ENCODE measurements around the gene CA9.

The CA9 gene

DNA sequence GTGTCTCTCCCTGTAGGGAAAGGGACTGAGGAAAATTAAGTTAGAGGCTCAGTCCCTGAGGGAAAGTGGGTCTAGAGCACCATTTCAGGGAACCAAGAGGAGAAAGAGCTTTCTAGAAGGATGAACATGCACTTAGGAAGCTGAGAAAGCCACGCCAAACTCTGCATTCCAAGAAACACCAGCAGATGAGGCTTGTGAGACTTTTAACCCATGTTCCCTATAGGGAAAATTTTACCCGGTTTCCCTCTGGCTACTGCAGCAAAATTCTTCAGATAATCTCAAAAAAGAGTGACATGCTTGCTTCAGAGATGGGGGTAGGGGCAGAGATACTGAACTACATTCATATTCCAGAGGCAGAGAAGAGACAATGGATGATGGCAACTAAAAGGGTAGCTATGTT is 49.7 kb downstream of the CA9 start:
- H3K27ac ChIP-seq (ENCODE audit: low read depth, low read length) = no peak overlapping the region

DNA sequence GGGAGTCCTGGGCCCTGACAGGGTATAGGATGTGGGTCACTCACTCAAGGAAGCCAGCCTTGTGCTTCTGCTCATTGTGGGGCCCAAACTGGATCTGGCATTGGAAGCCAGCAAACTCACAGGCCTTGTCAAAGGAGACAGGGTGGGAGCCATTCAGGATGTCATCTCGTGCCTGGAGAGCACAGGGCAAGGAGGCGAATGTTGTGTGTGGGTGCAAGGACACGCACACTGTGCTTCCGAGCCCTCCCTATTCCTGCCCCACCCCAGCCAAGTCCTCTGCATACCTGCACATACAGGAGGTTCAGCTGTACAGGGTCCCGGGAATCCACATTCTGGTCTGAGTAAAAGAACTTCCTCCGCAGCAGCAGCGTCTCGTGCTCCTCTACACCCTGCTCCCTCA is 50.2 kb downstream of the CA9 start:
- H3K36me3 ChIP-seq (ENCODE audit: control insufficient read depth in 5 of 5, insufficient read depth in 5 of 5, low read length in 5 of 5) = peaks cover 24 to 73% (median 68%) of the 10 kb centered on the region in 5 donors
- H3K9me3 ChIP-seq (ENCODE audit: control insufficient read depth in 5 of 5, low read length in 5 of 5) = no peaks in the 10 kb centered on the region
- no peak overlapping the region for H3K4me3 ChIP-seq (ENCODE audit: low read depth in 1 of 5, low read length in 5 of 5)
- H3K27me3 ChIP-seq (ENCODE audit: control insufficient read depth in 5 of 5, insufficient read depth in 4 of 5, low read length in 5 of 5) = no peaks in the 10 kb centered on the region
- H3K4me1 ChIP-seq (ENCODE audit: control insufficient read depth in 5 of 5, insufficient read depth in 5 of 5, low read length in 5 of 5) = peaks cover 15 to 38% (median 36%) of the 10 kb centered on the region in 5 donors
- H3K27ac ChIP-seq (ENCODE audit: low read depth, low read length) = no peak overlapping the region
- H3K9ac ChIP-seq (ENCODE audit: low read length in 5 of 5) = no peak overlapping the region

More for the DNA sequence above, 49.7 kb downstream of the CA9 start:
- peaks cover 12 to 33% (median 31%) of the 10 kb centered on the region in 5 donors for H3K4me1 ChIP-seq (ENCODE audit: control insufficient read depth in 5 of 5, insufficient read depth in 5 of 5, low read length in 5 of 5)
- no peaks in the 10 kb centered on the region for H3K9me3 ChIP-seq (ENCODE audit: control insufficient read depth in 5 of 5, low read length in 5 of 5)
- no peak overlapping the region for H3K4me3 ChIP-seq (ENCODE audit: low read depth in 1 of 5, low read length in 5 of 5)
- H3K36me3 ChIP-seq (ENCODE audit: control insufficient read depth in 5 of 5, insufficient read depth in 5 of 5, low read length in 5 of 5) = peaks cover 24 to 78% (median 72%) of the 10 kb centered on the region in 5 donors
- no peak overlapping the region for H3K9ac ChIP-seq (ENCODE audit: low read length in 5 of 5)
- no peaks in the 10 kb centered on the region for H3K27me3 ChIP-seq (ENCODE audit: control insufficient read depth in 5 of 5, insufficient read depth in 4 of 5, low read length in 5 of 5)

DNA sequence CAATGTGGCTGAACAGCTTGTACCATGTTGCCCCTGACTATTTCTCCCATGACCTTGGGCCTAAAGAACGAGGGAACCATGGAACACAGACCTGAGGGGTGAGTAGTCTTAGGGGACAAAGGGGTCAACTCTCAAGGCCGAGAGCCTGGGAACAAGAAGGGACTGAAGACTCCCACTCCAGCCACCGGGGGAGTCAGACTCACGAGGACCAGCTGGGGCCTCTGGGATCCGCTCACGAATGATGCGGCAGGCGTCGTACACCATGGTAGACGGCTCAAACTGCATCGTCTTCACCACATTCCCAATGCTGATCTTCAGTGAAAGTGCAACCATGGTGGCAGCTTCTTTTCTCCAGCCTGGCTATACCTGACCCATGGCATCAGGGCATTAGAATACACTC is 51.6 kb downstream of the CA9 start:
- Histone ChIP-seq H3K4me3 (ENCODE audit: low read depth in 1 of 5, low read length in 5 of 5) (no peak overlapping the region), H3K9me3 (ENCODE audit: control insufficient read depth in 5 of 5, low read length in 5 of 5) (no peaks in the 10 kb centered on the region), H3K36me3 (ENCODE audit: control insufficient read depth in 5 of 5, insufficient read depth in 5 of 5, low read length in 5 of 5) (peaks cover 24 to 58% (median 53%) of the 10 kb centered on the region in 5 donors), H3K9ac (ENCODE audit: low read length in 5 of 5) (no peak overlapping the region), H3K4me1 (ENCODE audit: control insufficient read depth in 5 of 5, insufficient read depth in 5 of 5, low read length in 5 of 5) (peaks cover 28 to 52% (median 51%) of the 10 kb centered on the region in 5 donors), H3K27ac (ENCODE audit: low read depth, low read length) (no peak overlapping the region), H3K27me3 (ENCODE audit: control insufficient read depth in 5 of 5, insufficient read depth in 4 of 5, low read length in 5 of 5) (no peaks in the 10 kb centered on the region)

DNA sequence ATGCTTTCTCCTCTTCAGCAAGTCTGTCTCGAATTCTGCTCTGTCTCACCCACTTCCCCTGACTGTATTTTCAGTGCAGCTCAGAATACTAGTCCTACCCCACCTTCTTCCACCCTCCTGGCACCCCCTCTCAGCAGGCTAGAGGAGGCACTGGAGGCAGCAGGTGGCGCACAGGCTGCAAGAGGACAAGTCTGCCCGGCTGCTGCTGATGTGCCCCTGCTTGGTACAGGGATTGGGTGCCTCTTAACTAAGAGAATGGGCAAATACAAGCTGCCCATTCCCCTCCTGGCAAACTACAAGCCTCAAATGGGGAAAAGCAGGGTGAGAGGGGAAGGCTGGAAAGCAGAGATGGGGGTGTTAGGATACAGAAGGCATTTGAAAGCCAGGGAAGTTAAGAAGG is 53.2 kb downstream of the CA9 start:
- peak overlapping the region; percentile 96 for H3K27ac ChIP-seq (ENCODE audit: low read depth, low read length)

DNA sequence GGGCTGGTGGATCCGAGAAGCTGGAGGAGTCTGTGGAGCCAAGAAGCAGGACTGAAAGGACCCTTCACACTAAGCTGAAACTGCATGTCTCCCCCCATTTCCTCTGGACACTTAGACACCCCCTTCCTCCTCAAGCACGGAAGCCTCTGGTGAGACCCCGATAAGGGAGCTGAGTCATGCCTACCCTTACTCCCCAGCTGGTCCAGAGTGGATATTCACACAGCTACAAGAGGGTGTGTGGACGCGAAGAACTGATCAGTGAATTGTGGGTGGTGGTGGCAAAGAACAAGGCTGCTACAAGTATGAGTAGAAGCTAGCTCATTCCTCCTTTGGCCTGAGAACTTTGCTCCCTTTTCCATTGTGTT is 53.9 kb downstream of the CA9 start:
- Histone ChIP-seq H3K4me3 (ENCODE audit: low read depth in 1 of 5, low read length in 5 of 5) (peak overlapping the region; percentile 31 to 90 (median 72)), H3K27me3 (ENCODE audit: control insufficient read depth in 5 of 5, insufficient read depth in 4 of 5, low read length in 5 of 5) (no peaks in the 10 kb centered on the region), H3K9ac (ENCODE audit: low read length in 5 of 5) (peak overlapping the region; percentile 31 to 90 (median 70)), H3K36me3 (ENCODE audit: control insufficient read depth in 5 of 5, insufficient read depth in 5 of 5, low read length in 5 of 5) (peaks cover 13 to 35% (median 30%) of the 10 kb centered on the region in 5 donors), H3K9me3 (ENCODE audit: control insufficient read depth in 5 of 5, low read length in 5 of 5) (no peaks in the 10 kb centered on the region), H3K4me1 (ENCODE audit: control insufficient read depth in 5 of 5, insufficient read depth in 5 of 5, low read length in 5 of 5) (peaks cover 32 to 68% (median 64%) of the 10 kb centered on the region in 5 donors), H3K27ac (ENCODE audit: low read depth, low read length) (peak overlapping the region; percentile 96)

More for the DNA sequence above, 53.2 kb downstream of the CA9 start:
- Histone ChIP-seq H3K4me1 (ENCODE audit: control insufficient read depth in 5 of 5, insufficient read depth in 5 of 5, low read length in 5 of 5) (peaks cover 32 to 66% (median 62%) of the 10 kb centered on the region in 5 donors), H3K9ac (ENCODE audit: low read length in 5 of 5) (peak overlapping the region in 3 of 5 donors; percentile 70 to 90 (median 85)), H3K4me3 (ENCODE audit: low read depth in 1 of 5, low read length in 5 of 5) (peak overlapping the region; percentile 23 to 88 (median 31)), H3K27me3 (ENCODE audit: control insufficient read depth in 5 of 5, insufficient read depth in 4 of 5, low read length in 5 of 5) (no peaks in the 10 kb centered on the region), H3K9me3 (ENCODE audit: control insufficient read depth in 5 of 5, low read length in 5 of 5) (no peaks in the 10 kb centered on the region), H3K36me3 (ENCODE audit: control insufficient read depth in 5 of 5, insufficient read depth in 5 of 5, low read length in 5 of 5) (peaks cover 18 to 43% (median 37%) of the 10 kb centered on the region in 5 donors)

DNA sequence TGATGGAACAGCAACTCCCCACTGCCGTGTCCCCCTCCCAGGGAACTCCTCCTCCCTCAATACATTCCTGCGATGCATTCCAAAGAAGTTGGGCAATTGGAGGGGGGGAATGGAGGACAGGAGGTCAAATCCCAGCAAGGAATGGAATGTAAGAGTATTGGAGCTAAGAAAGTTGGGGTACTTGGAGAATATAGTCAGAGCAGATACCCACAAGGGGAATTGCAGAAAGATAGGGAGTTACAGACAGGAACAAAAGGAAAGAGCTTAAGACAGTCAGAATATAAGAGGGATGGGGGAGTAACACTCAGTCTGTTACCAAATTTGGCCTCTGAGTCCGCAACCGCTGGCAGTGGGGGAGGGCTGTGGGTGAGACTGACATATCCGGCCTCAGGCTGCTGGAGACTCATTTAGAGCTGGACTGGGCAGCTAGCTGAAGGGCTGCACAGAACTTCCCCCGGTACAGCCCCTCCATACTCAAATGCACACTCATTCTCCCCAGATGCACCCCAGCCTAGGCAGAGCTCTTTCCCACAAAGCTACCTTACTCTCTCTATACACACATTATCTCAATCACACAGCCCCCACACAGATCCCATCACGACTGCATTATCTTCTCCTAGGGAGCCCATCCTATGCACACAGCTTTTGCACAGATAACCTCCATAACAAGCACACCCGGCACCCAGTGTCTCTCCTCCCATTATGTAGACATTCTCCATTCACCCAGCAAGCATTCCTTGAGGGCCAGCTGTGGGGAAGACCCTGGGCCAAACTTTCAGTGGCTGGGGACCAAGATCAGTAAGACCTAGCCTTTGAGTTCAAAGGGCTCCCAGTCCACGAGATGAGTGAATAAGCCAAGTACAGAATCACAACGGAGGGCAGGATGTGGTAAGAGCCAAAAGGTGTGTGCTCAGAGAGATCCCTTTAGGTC is 54.6 kb downstream of the CA9 start:
- Histone ChIP-seq H3K9ac (ENCODE audit: low read length in 5 of 5) (peak overlapping the region; percentile 31 to 90 (median 70)), H3K4me3 (ENCODE audit: low read depth in 1 of 5, low read length in 5 of 5) (peak overlapping the region; percentile 31 to 90 (median 72)), H3K27me3 (ENCODE audit: control insufficient read depth in 5 of 5, insufficient read depth in 4 of 5, low read length in 5 of 5) (no peaks in the 10 kb centered on the region), H3K4me1 (ENCODE audit: control insufficient read depth in 5 of 5, insufficient read depth in 5 of 5, low read length in 5 of 5) (peaks cover 38 to 74% (median 71%) of the 10 kb centered on the region in 5 donors), H3K27ac (ENCODE audit: low read depth, low read length) (peak overlapping the region; percentile 96), H3K36me3 (ENCODE audit: control insufficient read depth in 5 of 5, insufficient read depth in 5 of 5, low read length in 5 of 5) (peaks cover 12 to 29% (median 24%) of the 10 kb centered on the region in 5 donors), H3K9me3 (ENCODE audit: control insufficient read depth in 5 of 5, low read length in 5 of 5) (no peaks in the 10 kb centered on the region)

DNA sequence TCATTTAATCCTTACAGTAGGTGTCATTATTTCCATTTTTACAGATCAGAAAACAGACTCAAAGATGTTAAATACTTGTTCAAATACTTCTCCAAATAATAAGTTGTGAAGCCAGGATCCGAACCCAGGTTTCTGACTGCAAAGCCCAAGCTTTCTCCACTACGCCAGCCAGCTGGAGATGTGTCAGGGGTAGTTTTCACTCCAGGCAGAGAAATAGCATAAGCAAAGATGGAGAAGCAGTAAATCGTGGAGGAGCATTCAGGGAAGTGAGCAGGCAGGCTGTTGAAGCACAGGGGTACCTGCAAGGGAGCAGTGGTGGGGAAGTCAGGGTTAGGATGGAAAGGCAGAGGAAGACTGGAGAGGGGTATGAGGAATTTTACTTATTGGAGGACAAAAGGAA is 55.4 kb downstream of the CA9 start:
- Histone ChIP-seq H3K4me3 (ENCODE audit: low read depth in 1 of 5, low read length in 5 of 5) (peak overlapping the region; percentile 72 to 92 (median 88)), H3K27me3 (ENCODE audit: control insufficient read depth in 5 of 5, insufficient read depth in 4 of 5, low read length in 5 of 5) (no peaks in the 10 kb centered on the region), H3K36me3 (ENCODE audit: control insufficient read depth in 5 of 5, insufficient read depth in 5 of 5, low read length in 5 of 5) (peaks cover 9 to 21% (median 16%) of the 10 kb centered on the region in 5 donors), H3K9ac (ENCODE audit: low read length in 5 of 5) (peak overlapping the region in 4 of 5 donors; percentile 31 to 90 (median 53)), H3K4me1 (ENCODE audit: control insufficient read depth in 5 of 5, insufficient read depth in 5 of 5, low read length in 5 of 5) (peaks cover 38 to 79% (median 78%) of the 10 kb centered on the region in 5 donors), H3K9me3 (ENCODE audit: control insufficient read depth in 5 of 5, low read length in 5 of 5) (no peaks in the 10 kb centered on the region), H3K27ac (ENCODE audit: low read depth, low read length) (peak overlapping the region; percentile 96)

DNA sequence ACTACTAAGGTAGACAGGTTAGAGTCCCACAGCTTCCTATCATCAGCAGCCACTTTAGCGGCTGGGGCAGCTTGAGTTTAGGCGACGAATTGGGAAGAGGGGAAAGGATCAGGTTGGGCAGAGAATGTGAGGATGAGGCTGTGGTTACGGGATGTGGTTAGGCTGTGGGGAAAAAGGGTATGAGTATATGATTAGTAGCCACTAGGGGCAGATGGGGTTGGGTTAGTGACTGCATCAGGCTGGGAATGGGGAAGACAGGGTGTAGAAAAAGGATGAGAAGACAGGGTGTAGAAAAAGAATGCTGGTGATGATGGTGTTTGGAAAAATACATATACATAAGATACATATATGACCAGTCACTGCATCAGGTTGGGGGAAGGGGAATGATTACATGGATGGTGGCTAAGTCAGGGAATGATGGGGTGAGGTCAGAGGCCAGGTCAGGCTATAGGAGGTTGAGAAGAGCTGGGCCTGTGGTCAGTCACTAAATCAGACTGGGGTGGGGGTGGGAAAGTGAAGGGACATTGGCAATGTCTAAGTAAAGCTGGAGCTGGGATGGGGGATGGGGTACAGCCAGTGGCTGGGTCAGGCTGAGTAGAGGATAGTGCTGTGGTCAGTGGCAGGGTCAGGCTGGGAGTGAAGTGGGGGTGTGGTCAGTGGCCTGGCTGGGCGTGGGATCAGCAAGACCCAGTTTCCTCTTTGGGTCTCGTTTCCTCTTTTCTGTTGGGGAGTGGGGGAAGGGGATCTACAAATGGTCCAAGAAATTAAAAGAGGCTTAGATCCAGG is 56.2 kb downstream of the CA9 start:
- H3K27ac ChIP-seq (ENCODE audit: low read depth, low read length) = peak overlapping the region; percentile 96
- peaks cover 38 to 79% (median 78%) of the 10 kb centered on the region in 5 donors for H3K4me1 ChIP-seq (ENCODE audit: control insufficient read depth in 5 of 5, insufficient read depth in 5 of 5, low read length in 5 of 5)
- H3K36me3 ChIP-seq (ENCODE audit: control insufficient read depth in 5 of 5, insufficient read depth in 5 of 5, low read length in 5 of 5) = peaks cover 4 to 19% (median 12%) of the 10 kb centered on the region in 5 donors
- no peaks in the 10 kb centered on the region for H3K27me3 ChIP-seq (ENCODE audit: control insufficient read depth in 5 of 5, insufficient read depth in 4 of 5, low read length in 5 of 5)
- H3K9me3 ChIP-seq (ENCODE audit: control insufficient read depth in 5 of 5, low read length in 5 of 5) = no peaks in the 10 kb centered on the region
- H3K9ac ChIP-seq (ENCODE audit: low read length in 5 of 5) = peak overlapping the region in 4 of 5 donors; percentile 41 to 98 (median 92)
- H3K4me3 ChIP-seq (ENCODE audit: low read depth in 1 of 5, low read length in 5 of 5) = peak overlapping the region; percentile 72 to 92 (median 88)

DNA sequence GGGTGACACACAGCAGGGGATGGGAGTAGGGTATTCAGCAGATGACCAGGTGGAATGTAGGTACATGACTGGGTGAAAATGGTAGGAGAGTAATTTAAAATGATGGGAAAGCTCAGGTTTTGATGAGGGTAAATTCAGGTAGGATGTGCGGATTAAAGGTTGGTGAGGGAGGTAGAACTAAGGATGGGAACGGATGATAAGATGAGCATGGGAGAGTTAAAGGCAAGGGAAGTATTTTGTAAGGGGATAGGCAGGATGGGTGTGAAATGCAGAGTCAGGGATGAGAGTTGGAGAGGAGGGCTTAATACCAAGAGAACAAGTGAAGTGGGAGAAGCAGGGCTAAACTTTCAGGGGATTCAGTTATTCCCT is 56.7 kb downstream of the CA9 start:
- no peaks in the 10 kb centered on the region for H3K9me3 ChIP-seq (ENCODE audit: control insufficient read depth in 5 of 5, low read length in 5 of 5)
- peak overlapping the region; percentile 72 to 92 (median 88) for H3K4me3 ChIP-seq (ENCODE audit: low read depth in 1 of 5, low read length in 5 of 5)
- H3K4me1 ChIP-seq (ENCODE audit: control insufficient read depth in 5 of 5, insufficient read depth in 5 of 5, low read length in 5 of 5) = peaks cover 38 to 77% (median 75%) of the 10 kb centered on the region in 5 donors
- peaks cover 6 to 19% (median 12%) of the 10 kb centered on the region in 5 donors for H3K36me3 ChIP-seq (ENCODE audit: control insufficient read depth in 5 of 5, insufficient read depth in 5 of 5, low read length in 5 of 5)
- peak overlapping the region; percentile 90 to 98 (median 93) for H3K9ac ChIP-seq (ENCODE audit: low read length in 5 of 5)
- peak overlapping the region; percentile 96 for H3K27ac ChIP-seq (ENCODE audit: low read depth, low read length)
- no peaks in the 10 kb centered on the region for H3K27me3 ChIP-seq (ENCODE audit: control insufficient read depth in 5 of 5, insufficient read depth in 4 of 5, low read length in 5 of 5)
